Aorta (tissue), 5 donors: ENCODE measurements around the gene FSIP1. TPM values are rescaled to one million over a fixed set of nuclear protein-coding genes. Genes with fewer than 3 reads are reported as not detected.

Source experiments
- ATAC-seq: fragments of 200-7000 bp; cut with Tn5 transposase; one replicate; pipeline ENCODE4 v1.9.1; 2022; ENCODE audit warnings: moderate library complexity; ENCODE audit not compliant: low FRiP score
- DNase-seq, 2 donors: peaks; one replicate each; pipeline ENCODE4 v3.0.0-alpha.2; 2020
- H3K27ac ChIP-seq, 2 donors: one replicate each; pipeline ENCODE4 v1.5.1; 2013; ENCODE audit warnings: low read length in 2 of 2, mild to moderate bottlenecking in 2 of 2, moderate library complexity in 2 of 2, control low read depth in 1 of 2, inconsistent platforms in 1 of 2, low read depth in 1 of 2
- H3K27me3 ChIP-seq, 2 donors: one replicate each; pipeline ENCODE4 v1.6.1; 2013; ENCODE audit warnings: control low read depth in 1 of 2, low read length in 1 of 2, mild to moderate bottlenecking in 1 of 2, moderate library complexity in 1 of 2; ENCODE audit not compliant: insufficient read depth in 2 of 2, control insufficient read depth in 1 of 2
- H3K36me3 ChIP-seq, 2 donors: one replicate each; pipeline ENCODE4 v1.6.1; 2013; ENCODE audit warnings: control low read depth in 1 of 2, low read length in 1 of 2, mild to moderate bottlenecking in 1 of 2; ENCODE audit not compliant: insufficient read depth in 2 of 2, control insufficient read depth in 1 of 2
- H3K4me1 ChIP-seq, 2 donors: one replicate each; pipeline ENCODE4 v1.6.1; 2013; ENCODE audit warnings: low read length in 2 of 2, control low read depth in 1 of 2, mild to moderate bottlenecking in 1 of 2, moderate library complexity in 1 of 2; ENCODE audit not compliant: insufficient read depth in 2 of 2, control insufficient read depth in 1 of 2
- H3K4me3 ChIP-seq, 2 donors: one replicate each; pipeline ENCODE4 v1.5.1; 2013; ENCODE audit warnings: low read length in 2 of 2, control low read depth in 1 of 2, mild to moderate bottlenecking in 1 of 2
- H3K9me3 ChIP-seq: one replicate; pipeline ENCODE4 v1.6.1; 2013; ENCODE audit warnings: mild to moderate bottlenecking, low read length; ENCODE audit not compliant: control insufficient read depth
- WGBS, 2 donors: extraction: QIAGEN DNeasy Blood & Tissue Kit; methylation state at CpG; one replicate each; pipeline ENCODE4 v1.1.7; 2013; 5-methylcytosine and 5-hydroxymethylcytosine counted together
- intact Hi-C, 2 donors: fragments of 100-400 bp; cut with DNase I; formaldehyde crosslinking; loops; one replicate each; pipeline versions ENCODE4 v1.14.2 to v1.15.0; 2022
- polyA plus RNA-seq, 2 donors: library from polyadenylated mRNA; stranded (reverse); fragments of 200-250 nt; gene quantifications; one replicate each; pipeline ENCODE4 v1.2.3, GENCODE V29; 2013
- total RNA-seq, 2 donors: library from RNA; stranded (reverse); fragmentation: NEBNext Ultra II Directional; extraction: Animal tissue kit (Norgen Biotek cat#: 25700); gene quantifications; one replicate each; pipeline ENCODE4 v1.2.1, GENCODE V29; 2021
- donor health status: healthy with polysubstance abuse.
- donor health status: Bipolar disorder and iron deficiency.
- donor health status: DM: no; HTN: no; CAD: no.
- donor health status: DM: no; HTN: no; CAD: no.
- donor health status: DM: yes; HTN: yes; CAD: no.

The FSIP1 gene
- total and polyA plus RNA-seq, 4 donors, result 1.2 TPM; not detected in 1

DNA sequence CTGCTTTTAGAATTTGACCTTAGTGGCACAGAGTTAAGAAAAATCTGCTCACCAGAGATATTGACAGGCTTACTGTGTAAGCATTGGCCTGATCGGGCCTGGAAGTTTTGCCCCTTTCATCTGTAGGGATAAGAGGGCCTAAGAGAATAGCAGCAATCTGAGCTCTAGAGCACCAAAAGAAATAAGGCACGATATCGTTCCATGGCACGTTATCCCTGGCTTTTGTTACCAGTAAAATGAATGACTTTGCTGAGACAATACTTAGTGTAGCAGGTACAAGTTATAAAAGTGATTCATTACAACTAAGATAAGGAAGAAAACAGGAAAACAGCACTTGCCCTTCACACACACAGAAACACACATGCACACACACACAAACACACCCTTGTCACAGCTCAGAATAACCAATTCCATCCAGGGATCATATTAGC lies 196.8 kb downstream of the FSIP1 start:
- DNase-seq (no peak), ATAC-seq (no peak)
- 94 to 95% methylated on average over 4 of the region's 4 CpGs for WGBS, 2 donors
- Histone ChIP-seq H3K4me3 (no peak overlapping the region), H3K4me1 (no peaks in the 10 kb centered on the region), H3K27me3 (no peaks in the 10 kb centered on the region), H3K9me3 (no peaks in the 10 kb centered on the region), H3K27ac (no peak overlapping the region), H3K36me3 (no peaks in the 10 kb centered on the region)
- intact Hi-C loops, result loop anchor here in 1 of 2 donors (10.0 kb wide), 2 partner anchors 461 to 771 kb away; no protein-coding TSS in a partner anchor

- DNase-seq (no peak), ATAC-seq (no peak)
- Histone ChIP-seq H3K9me3 (no peaks in the 10 kb centered on the region), H3K27ac (no peak overlapping the region), H3K27me3 (no peaks in the 10 kb centered on the region), H3K36me3 (no peaks in the 10 kb centered on the region), H3K4me3 (no peak overlapping the region), H3K4me1 (no peaks in the 10 kb centered on the region)
- WGBS, 2 donors, result 93 to 96% methylated on average over 4 of the region's 4 CpGs
- intact Hi-C loops, result loop anchor here in 1 of 2 donors (10.0 kb wide), 2 partner anchors 461 to 771 kb away; no protein-coding TSS in a partner anchor
These were observed 197.2 kb downstream of the FSIP1 start for GRCh38 chr15:39585389-39585841.

DNA sequence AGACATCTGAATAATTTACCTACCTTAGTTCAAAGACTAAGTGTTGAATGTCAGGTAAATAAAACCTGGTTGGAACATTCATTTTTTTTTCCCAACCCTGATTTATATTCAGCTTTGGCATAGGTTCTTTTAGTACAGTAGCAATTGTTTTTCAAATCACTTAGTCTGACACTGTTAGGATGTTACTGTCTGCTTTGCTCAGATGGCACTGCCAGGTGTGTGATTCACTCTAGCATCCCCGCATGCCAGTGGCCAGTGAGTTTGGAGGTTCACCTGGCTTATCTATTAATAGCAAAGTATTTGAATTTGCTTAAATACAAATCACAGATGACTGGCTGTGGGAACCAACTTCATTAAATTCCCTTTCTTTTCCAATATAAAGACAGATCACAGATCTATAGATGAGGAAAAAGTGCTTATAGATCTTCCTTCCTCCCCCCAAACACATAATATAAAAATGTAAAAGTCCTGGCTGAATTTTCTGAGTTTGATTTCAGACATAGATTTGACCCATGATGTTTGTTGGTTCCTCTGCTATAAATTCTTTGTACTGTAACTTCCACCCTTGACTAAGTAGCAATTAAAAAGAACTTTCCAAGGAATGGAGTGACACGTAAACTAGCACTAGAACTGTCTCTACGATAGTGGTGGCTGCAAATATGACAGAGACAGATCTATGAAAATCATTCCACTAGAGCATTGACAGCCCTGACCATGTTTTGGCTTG lies 197.8 kb downstream of the FSIP1 start:
- H3K4me1 ChIP-seq, result no peaks in the 10 kb centered on the region
- no peaks in the 10 kb centered on the region for H3K9me3 ChIP-seq
- no peak for ATAC-seq
- whole genome bisulfite sequencing, 2 donors, result 83% methylated on average over 3 of the region's 3 CpGs
- intact Hi-C loops, result loop anchor here (5.0 to 10.0 kb wide), 5 partner anchors 413 to 770 kb away; no protein-coding TSS in a partner anchor
- no peak overlapping the region for H3K4me3 ChIP-seq
- no peak overlapping the region for H3K27ac ChIP-seq
- H3K27me3 ChIP-seq, result no peaks in the 10 kb centered on the region
- DNase-seq, result no peak
- H3K36me3 ChIP-seq, result no peaks in the 10 kb centered on the region

GRCh38 chr15:39584266-39584659 lies 198.4 kb downstream of the FSIP1 start:
- 93 to 95% methylated on average over 7 of the region's 7 CpGs for WGBS, 2 donors
- no peak overlapping the region for H3K27ac ChIP-seq

GRCh38 chr15:39583596-39584265 lies 198.9 kb downstream of the FSIP1 start:
- no peaks in the 10 kb centered on the region for H3K9me3 ChIP-seq
- ATAC-seq (no peak), DNase-seq (no peak)
- H3K36me3 ChIP-seq, result no peaks in the 10 kb centered on the region
- H3K4me3 ChIP-seq, result no peak overlapping the region
- no peaks in the 10 kb centered on the region for H3K4me1 ChIP-seq
- intact Hi-C loops, result loop anchor here (5.0 to 10.0 kb wide), 5 partner anchors 411 to 769 kb away; no protein-coding TSS in a partner anchor
- no peak overlapping the region for H3K27ac ChIP-seq
- 89 to 94% methylated on average over 13 of the region's 13 CpGs for WGBS, 2 donors
- no peaks in the 10 kb centered on the region for H3K27me3 ChIP-seq

More at GRCh38 chr15:39584266-39584659, 198.4 kb downstream of the FSIP1 start:
- Histone ChIP-seq H3K4me3 (no peak overlapping the region), H3K9me3 (no peaks in the 10 kb centered on the region), H3K4me1 (no peaks in the 10 kb centered on the region), H3K27me3 (no peaks in the 10 kb centered on the region), H3K36me3 (no peaks in the 10 kb centered on the region)
- DNase-seq (no peak), ATAC-seq (no peak)
- intact Hi-C loops, result loop anchor here (5.0 to 10.0 kb wide), 5 partner anchors 412 to 769 kb away; no protein-coding TSS in a partner anchor

DNA sequence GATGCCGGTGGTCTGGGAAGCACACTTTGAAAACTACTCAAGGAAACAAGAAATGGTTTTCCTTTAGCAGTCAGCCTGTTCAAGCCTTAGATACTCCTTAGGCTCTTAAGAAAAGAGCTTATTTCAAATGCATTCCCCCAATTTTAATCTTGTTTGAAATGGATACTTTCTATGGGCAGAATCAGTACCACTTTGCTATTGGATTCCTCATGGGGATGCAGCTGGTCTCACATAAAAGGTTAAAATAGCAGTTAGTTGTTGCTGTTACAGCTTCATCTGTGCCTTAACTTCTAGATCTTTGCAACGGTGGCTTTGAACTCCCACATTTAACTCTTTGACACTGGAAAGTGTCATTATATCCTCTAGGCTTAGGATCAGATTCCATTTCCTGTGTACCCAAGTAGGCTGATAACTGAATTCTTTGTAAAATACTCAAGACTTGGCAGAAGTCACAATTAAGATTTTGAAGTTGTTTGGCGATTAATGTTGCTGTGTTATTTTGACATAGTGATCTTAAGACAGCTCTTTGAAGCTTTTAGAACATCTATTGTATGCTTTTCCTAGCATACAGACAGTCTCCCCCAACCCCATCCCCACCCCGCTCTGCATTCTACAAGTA lies 199.6 kb downstream of the FSIP1 start:
- Histone ChIP-seq H3K4me3 (no peak overlapping the region), H3K36me3 (no peaks in the 10 kb centered on the region), H3K27ac (no peak overlapping the region), H3K9me3 (no peaks in the 10 kb centered on the region), H3K4me1 (no peaks in the 10 kb centered on the region), H3K27me3 (no peaks in the 10 kb centered on the region)
- no peak for ATAC-seq
- 61 to 67% methylated on average over 4 of the region's 4 CpGs for WGBS, 2 donors
- no peak for DNase-seq
- intact Hi-C loops, result loop anchor here (5.0 to 10.0 kb wide), 5 partner anchors 411 to 768 kb away; no protein-coding TSS in a partner anchor

DNA sequence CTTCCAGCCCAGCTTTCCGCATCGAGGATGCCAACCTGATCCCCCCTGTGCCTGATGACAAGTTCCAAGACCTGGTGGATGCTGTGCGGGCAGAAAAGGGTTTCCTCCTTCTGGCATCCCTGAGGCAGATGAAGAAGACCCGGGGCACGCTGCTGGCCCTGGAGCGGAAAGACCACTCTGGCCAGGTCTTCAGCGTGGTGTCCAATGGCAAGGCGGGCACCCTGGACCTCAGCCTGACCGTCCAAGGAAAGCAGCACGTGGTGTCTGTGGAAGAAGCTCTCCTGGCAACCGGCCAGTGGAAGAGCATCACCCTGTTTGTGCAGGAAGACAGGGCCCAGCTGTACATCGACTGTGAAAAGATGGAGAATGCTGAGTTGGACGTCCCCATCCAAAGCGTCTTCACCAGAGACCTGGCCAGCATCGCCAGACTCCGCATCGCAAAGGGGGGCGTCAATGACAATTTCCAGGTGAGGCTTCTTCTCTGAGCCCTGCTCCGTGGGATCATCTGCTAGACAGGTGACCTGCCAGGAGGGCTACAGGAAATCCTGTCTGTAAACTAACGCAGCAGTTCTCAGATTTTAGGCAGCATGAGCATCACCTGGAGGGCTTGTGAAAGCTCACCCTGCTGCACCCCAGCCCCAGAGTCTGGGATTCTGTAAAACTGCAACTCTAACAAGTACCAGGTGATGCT lies 200.2 kb downstream of the FSIP1 start:
- WGBS, 2 donors, result 87 to 89% methylated on average over 20 of the region's 20 CpGs
- H3K9me3 ChIP-seq, result no peaks in the 10 kb centered on the region
- H3K27ac ChIP-seq, result no peak overlapping the region
- H3K27me3 ChIP-seq, result no peaks in the 10 kb centered on the region
- ATAC-seq (no peak), DNase-seq (peak in 1 of 2 donors; percentile 82)
- intact Hi-C loops, result loop anchor here (5.0 to 10.0 kb wide), 5 partner anchors 410 to 768 kb away; no protein-coding TSS in a partner anchor
- no peak overlapping the region for H3K4me3 ChIP-seq
- H3K36me3 ChIP-seq, result no peaks in the 10 kb centered on the region
- no peaks in the 10 kb centered on the region for H3K4me1 ChIP-seq

DNA sequence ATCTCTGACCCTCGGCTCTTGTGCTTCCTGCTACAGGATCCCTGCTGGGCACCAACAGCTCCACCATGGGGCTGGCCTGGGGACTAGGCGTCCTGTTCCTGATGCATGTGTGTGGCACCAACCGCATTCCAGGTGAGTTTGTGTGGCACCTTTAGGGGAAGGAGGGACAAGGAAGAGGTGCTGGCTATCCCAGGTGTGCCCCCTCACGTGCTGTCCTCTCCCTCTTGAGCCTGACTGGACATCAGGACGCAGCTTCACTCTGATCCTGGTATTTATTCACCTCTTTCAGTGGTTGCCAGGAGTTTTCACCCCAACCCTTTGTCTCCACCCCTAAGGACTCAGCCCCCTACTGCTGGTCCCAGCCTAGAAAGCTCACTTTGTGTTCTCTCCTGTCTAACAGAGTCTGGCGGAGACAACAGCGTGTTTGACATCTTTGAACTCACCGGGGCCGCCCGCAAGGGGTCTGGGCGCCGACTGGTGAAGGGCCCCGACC lies 200.8 kb downstream of the FSIP1 start:
- Histone ChIP-seq H3K4me1 (no peaks in the 10 kb centered on the region), H3K9me3 (no peaks in the 10 kb centered on the region), H3K4me3 (no peak overlapping the region), H3K36me3 (no peaks in the 10 kb centered on the region), H3K27me3 (no peaks in the 10 kb centered on the region), H3K27ac (no peak overlapping the region)
- WGBS, 2 donors, result 89 to 91% methylated on average over 13 of the region's 13 CpGs
- DNase-seq (peak; percentile 71 to 81), ATAC-seq (peak; percentile 37)
- intact Hi-C loops, result loop anchor here (5.0 to 10.0 kb wide), 5 partner anchors 410 to 767 kb away; no protein-coding TSS in a partner anchor
